GM20000 (cell line): Measurements from ENCODE around the gene PSAPL1.

ENCODE experiments used
- DNase-seq: peaks from one replicate; pipeline ENCODE4 v3.0.0; 2012; ENCODE audit warnings: low spot score
- TF ChIP-seq, protein P1 (sequence below): IDR thresholded peaks from 2 replicates; pipeline ENCODE4 v1.5.1; 2012; ENCODE audit warnings: mild to moderate bottlenecking, control low read depth; ENCODE audit errors: extremely low read depth, missing control alignments

Gene PSAPL1

DNA sequence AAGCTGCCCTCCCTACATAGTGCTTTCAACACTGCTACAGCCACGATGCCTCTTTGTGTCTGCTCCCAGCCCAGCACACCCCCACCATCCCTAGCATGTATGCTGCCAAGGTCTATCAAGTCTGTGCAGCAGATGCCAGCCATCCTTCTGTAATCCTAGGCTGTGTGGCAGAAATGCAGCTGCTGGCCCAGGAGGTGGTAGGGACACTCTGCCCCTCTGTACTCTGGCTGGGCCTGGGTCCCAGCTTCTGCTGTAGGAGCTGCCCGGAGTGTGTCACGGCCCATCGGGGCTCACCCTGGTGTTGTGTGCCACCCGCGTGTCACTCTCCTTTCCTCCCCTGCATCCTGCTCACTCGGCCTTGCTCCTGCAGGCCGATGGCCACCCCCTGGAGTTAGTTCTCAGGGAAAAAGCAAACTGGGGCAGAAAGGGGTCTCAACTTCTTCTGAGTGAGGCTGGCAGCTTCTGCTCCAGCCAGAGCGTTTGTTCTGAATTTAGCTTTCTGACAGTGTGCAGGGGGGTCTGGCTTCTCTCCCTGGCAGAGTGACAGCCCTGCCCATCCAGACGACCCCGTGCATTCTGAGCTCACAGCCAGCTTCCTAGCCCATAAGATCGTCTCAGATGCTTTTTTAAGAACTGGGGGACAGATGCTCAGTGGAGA lies 22.7 kb downstream of the PSAPL1 start:
- TF ChIP-seq, protein P1, sequence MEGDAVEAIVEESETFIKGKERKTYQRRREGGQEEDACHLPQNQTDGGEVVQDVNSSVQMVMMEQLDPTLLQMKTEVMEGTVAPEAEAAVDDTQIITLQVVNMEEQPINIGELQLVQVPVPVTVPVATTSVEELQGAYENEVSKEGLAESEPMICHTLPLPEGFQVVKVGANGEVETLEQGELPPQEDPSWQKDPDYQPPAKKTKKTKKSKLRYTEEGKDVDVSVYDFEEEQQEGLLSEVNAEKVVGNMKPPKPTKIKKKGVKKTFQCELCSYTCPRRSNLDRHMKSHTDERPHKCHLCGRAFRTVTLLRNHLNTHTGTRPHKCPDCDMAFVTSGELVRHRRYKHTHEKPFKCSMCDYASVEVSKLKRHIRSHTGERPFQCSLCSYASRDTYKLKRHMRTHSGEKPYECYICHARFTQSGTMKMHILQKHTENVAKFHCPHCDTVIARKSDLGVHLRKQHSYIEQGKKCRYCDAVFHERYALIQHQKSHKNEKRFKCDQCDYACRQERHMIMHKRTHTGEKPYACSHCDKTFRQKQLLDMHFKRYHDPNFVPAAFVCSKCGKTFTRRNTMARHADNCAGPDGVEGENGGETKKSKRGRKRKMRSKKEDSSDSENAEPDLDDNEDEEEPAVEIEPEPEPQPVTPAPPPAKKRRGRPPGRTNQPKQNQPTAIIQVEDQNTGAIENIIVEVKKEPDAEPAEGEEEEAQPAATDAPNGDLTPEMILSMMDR, result no peak
- DNase-seq, result no peak

DNA sequence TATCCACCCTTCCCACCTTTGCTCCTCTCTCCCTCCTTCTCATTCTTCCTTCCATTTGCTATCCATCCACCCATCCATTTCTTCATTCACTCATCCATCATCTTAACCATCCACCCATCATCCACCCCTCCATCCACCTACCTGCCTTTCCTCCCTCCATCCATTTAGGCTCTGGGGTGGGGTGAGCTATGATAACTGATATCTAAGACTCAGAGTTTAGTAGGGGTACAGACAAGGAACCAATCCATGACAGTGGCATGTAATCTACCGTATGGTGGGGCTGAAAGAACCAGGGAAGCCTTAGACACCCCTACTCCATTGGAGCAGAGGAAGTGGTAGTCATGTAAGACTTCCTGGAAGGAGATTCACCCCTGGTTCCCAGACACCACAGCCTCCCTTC lies 23.2 kb downstream of the PSAPL1 start:
- DNase-seq, result no peak
- TF ChIP-seq, protein P1, result no peak

DNA sequence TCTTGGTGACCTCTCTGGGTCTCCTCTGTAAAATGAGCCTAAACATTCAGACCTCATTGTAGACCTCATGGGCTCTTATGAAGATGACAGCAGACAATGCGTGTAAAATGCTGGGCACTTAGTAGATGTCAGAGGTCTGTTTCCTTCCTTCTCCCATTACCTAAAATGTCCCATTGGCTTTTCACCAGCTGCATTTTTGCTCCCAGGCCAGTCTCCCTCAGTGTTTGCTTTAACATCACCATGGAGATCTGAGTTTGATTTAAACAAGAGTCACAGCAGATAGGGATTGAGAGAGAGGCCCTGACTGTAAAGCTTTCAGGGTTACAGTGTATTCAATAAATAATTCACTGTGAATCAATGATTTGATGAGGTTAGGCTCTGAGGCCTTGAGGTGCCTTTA lies 24.3 kb downstream of the PSAPL1 start:
- no peak for DNase-seq
- TF ChIP-seq, protein P1, result no peak

DNA sequence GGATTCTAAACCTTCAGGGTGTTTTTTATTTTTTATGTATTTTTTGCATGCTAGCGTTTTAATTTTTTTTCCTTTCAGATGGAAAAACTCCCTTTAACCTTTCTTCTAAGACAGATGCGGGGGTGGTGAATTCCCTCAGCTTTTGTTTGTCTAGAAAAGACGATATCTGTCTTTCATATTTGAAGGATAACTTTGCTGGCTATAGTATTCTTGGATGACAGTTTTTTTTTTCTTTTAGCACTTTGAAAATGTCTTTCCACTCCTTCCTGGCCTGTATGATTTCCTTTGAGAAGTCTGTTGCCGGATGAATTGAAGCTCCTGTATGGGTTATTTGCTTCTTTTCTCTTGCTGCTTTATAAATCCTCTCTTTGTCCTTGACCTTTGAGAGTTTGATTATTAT lies 26.6 kb downstream of the PSAPL1 start:
- no peak for DNase-seq
- TF ChIP-seq, protein P1, result no peak

DNA sequence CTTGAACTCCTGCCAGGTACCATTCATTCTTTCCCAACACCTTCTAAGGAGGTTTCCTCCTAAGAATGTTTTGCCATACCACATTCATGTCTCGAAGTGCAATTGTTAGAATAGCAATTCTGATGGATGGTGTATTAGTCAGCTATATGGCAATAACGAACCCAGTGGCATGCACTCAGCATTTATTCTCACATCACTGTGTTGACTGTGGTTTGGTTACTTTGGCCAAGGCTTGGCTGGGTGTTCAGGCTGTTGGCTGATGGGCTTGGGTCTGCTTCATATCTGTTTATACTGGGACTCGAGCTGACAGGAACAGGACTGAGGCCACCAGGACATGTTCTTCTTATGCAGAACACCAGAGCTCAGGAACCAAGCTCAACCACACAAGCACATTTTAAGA lies 31.7 kb downstream of the PSAPL1 start:
- DNase-seq, result no peak
- TF ChIP-seq, protein P1, result no peak

DNA sequence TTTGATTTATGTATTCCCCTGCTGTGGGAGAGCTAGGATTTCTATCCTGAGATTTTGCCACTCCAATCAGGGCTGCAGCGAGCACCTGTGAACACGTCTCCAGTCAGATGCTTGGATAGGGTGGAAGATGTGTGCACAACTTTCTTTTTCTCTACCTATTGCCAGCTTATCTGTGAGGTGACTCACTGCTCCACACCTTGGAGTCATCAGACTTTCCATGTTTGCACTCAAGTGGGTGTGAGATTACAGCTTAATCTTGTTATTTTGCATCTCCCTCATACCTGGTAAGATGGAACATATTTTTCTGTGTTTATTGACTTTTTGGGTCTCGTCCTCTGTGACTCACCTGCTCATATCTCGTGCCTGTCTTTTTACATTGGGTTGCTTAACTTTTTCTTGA lies 32.2 kb downstream of the PSAPL1 start:
- no peak for DNase-seq
- TF ChIP-seq, protein P1, result no peak

DNA sequence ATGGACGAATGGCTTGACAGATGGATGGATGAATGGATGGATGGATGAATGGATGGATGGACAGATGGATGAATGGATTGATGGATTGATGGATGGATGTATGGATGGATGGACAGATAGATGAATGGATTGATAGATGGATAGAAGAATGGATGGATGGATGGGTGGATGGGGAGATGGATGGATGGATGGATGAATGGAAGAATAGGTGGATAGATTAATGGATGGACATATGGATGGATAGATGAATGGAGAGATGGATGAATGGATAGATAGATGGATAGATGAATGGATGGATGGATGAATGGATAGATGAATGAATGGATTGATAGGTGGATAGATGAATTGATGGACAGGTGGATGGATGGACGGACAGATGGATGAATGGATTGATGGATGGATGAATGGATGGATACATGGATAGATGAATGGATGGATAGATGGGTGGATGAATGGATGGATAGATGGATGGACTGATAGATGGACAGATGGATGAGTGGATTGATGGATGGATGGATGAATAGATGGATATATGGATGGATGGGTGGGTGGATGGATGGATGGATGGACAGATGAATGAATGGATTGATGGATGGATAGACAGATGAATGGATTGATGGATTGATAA lies 33.9 kb downstream of the PSAPL1 start:
- no peak for DNase-seq
- TF ChIP-seq, protein P1, result no peak
